ENCODE data around the gene PYCARD. TPM values are rescaled to one million over a fixed set of nuclear protein-coding genes. Genes with fewer than 3 reads are reported as not detected.

PYCARD gene
- total and polyA plus RNA-seq, 10 of the 15 experiments (the other 5 are each of a cell fraction or from before 2014, with no cell fraction given): 5.1 to 106 (median 45.9) TPM

- no peak for TF ChIP-seq ZNF592 (IDR thresholded peaks at IDR 0.05)
- TF ChIP-seq CREM (IDR thresholded peaks at IDR 0.05; ENCODE audit: low read depth): no peak
- no peak for TF ChIP-seq GATAD2B (conservative IDR thresholded peaks at IDR 0.05; ENCODE audit: low read depth)
- no peak for TF ChIP-seq TCF3 (IDR thresholded peaks at IDR 0.05; ENCODE audit: borderline replicate concordance, insufficient read depth, low read depth, low read length)
- TF ChIP-seq BHLHE40 (IDR thresholded peaks at IDR 0.05; ENCODE audit: borderline replicate concordance in 1 of 2, low read depth in 2 of 2, low read length in 1 of 2): no peak
- TF ChIP-seq NR2C1 (IDR thresholded peaks at IDR 0.05): no peak
- TF ChIP-seq POLR2AphosphoS5 (IDR thresholded peaks at IDR 0.05; ENCODE audit: low read length): peak; percentile 80
- no peak for TF ChIP-seq ZBTB40 (IDR thresholded peaks at IDR 0.05; ENCODE audit: borderline replicate concordance)
Observed at GRCh38 chr16:31190061-31190460, 12.5 kb downstream of the PYCARD start (continued).
